IMR-90 (cell line): ENCODE data around the gene INAFM1. TPM values are rescaled to one million over a fixed set of nuclear protein-coding genes. Genes with fewer than 3 reads are reported as not detected.

Experiments used
- ATAC-seq: fragments of 200-7000 bp; cut with Tn5 transposase; 2 replicates; pipeline ENCODE4 v1.9.1; 2020; ENCODE audit warnings: low read depth, mild to moderate bottlenecking, moderate library complexity
- BruUV-seq: library from RNA; stranded (reverse); fragments of 400-500 nt; replicated peaks from 2 replicates; lab custom pipeline; 2021; lab: Mats Ljungman, UMichigan
- CTCF ChIA-PET: fragments of 300-600 bp; formaldehyde crosslinking; extraction: SDS; loops from one replicate; lab custom pipeline; 2021; ENCODE audit warnings: antibody characterized with exemption; lab: Yijun Ruan, JAX
- POLR2A ChIA-PET: fragments of 300-600 bp; sonication (Branson Sonifier 250); formaldehyde crosslinking; loops from one replicate; lab custom pipeline; 2022; ENCODE audit warnings: antibody characterized with exemption; ENCODE audit not compliant: unreplicated experiment; lab: Charles Lee
- DNase-seq: peaks from one replicate; pipeline ENCODE4 v3.0.0; 2013
- H2AFZ ChIP-seq: replicated peaks from 2 replicates; pipeline ENCODE3; 2013; ENCODE audit warnings: low read length, mild to moderate bottlenecking; ENCODE audit not compliant: poor library complexity
- H2AK5ac ChIP-seq: 2 replicates; pipeline ENCODE4 v1.6.1; 2013; ENCODE audit warnings: low read depth, low read length, inconsistent platforms
- H2AK9ac ChIP-seq: replicated peaks from 2 replicates; pipeline ENCODE3; 2013; ENCODE audit warnings: mild to moderate bottlenecking, low read depth, low read length, moderate library complexity; ENCODE audit not compliant: poor library complexity
- H2BK120ac ChIP-seq: 2 replicates; pipeline ENCODE4 v1.6.1; 2013; ENCODE audit warnings: low read depth, low read length, inconsistent platforms
- H2BK15ac ChIP-seq: 3 replicates; pipeline ENCODE4 v1.6.1; 2013; ENCODE audit warnings: low read depth, low read length, inconsistent platforms
- H2BK20ac ChIP-seq: 2 replicates; pipeline ENCODE4 v1.6.1; 2013; ENCODE audit warnings: low read depth, mild to moderate bottlenecking, inconsistent platforms, low read length, moderate library complexity
- H2BK5ac ChIP-seq: 2 replicates; pipeline ENCODE4 v1.6.1; 2013; ENCODE audit warnings: mild to moderate bottlenecking, low read depth, low read length, inconsistent platforms; ENCODE audit not compliant: poor library complexity, severe bottlenecking
- H3K14ac ChIP-seq: replicated peaks from 2 replicates; pipeline ENCODE4 v1.6.1; 2013; ENCODE audit warnings: low read depth, low read length, inconsistent platforms
- H3K18ac ChIP-seq: 2 replicates; pipeline ENCODE4 v1.6.1; 2013; ENCODE audit warnings: low read depth, low read length, control low read depth
- H3K23ac ChIP-seq: 2 replicates; pipeline ENCODE4 v1.6.1; 2013; ENCODE audit warnings: low read depth, low read length, inconsistent platforms
- H3K27ac ChIP-seq: 2 replicates; pipeline ENCODE4 v1.5.1; 2013; ENCODE audit warnings: mild to moderate bottlenecking, control low read depth, low read length; ENCODE audit not compliant: insufficient read depth
- H3K27me3 ChIP-seq: 2 replicates; pipeline ENCODE4 v1.6.1; 2013; ENCODE audit warnings: low read length; ENCODE audit not compliant: control insufficient read depth, insufficient read depth
- H3K36me3 ChIP-seq: 2 replicates; pipeline ENCODE4 v1.6.1; 2013; ENCODE audit warnings: low read length, mixed read lengths; ENCODE audit not compliant: control insufficient read depth, insufficient read depth
- H3K4ac ChIP-seq: 2 replicates; pipeline ENCODE4 v1.6.1; 2013; ENCODE audit warnings: low read depth, low read length, inconsistent platforms
- H3K4me1 ChIP-seq: 2 replicates; pipeline ENCODE4 v1.6.1; 2013; ENCODE audit warnings: low read length, mixed read lengths; ENCODE audit not compliant: control insufficient read depth, insufficient read depth
- H3K4me2 ChIP-seq: 2 replicates; pipeline ENCODE4 v1.6.1; 2013; ENCODE audit warnings: low read depth, mild to moderate bottlenecking, control low read depth, low read length, moderate library complexity
- H3K4me3 ChIP-seq: 2 replicates; pipeline ENCODE4 v1.5.1; 2013; ENCODE audit warnings: low read depth, mild to moderate bottlenecking, control low read depth, low read length, moderate library complexity; ENCODE audit not compliant: insufficient read depth
- H3K56ac ChIP-seq: 2 replicates; pipeline ENCODE4 v1.6.1; 2013; ENCODE audit warnings: low read length, inconsistent platforms; ENCODE audit not compliant: insufficient read depth; ENCODE audit errors: extremely low read depth
- H3K79me1 ChIP-seq, 2 experiments: 2 replicates each; pipeline ENCODE4 v1.6.1; 2013; ENCODE audit warnings: low read length in 2 of 2, inconsistent platforms in 1 of 2, low read depth in 1 of 2
- H3K9ac ChIP-seq: 2 replicates; pipeline ENCODE4 v1.6.1; 2013; ENCODE audit warnings: low read depth, low read length, control low read depth
- H3K9me1 ChIP-seq: 2 replicates; pipeline ENCODE4 v1.6.1; 2013; ENCODE audit warnings: low read length, inconsistent platforms; ENCODE audit not compliant: insufficient read depth
- H3K9me3 ChIP-seq: 2 replicates; pipeline ENCODE4 v1.6.1; 2013; ENCODE audit warnings: low read length; ENCODE audit not compliant: control insufficient read depth, insufficient read depth
- H4K20me1 ChIP-seq: 2 replicates; pipeline ENCODE4 v1.6.1; 2013; ENCODE audit warnings: low read length, inconsistent platforms; ENCODE audit not compliant: insufficient read depth
- H4K5ac ChIP-seq: 2 replicates; pipeline ENCODE4 v1.6.1; 2013; ENCODE audit warnings: mild to moderate bottlenecking, low read depth, low read length, control low read depth
- H4K8ac ChIP-seq, 2 experiments: 2 replicates each; pipeline ENCODE4 v1.6.1; 2013; ENCODE audit warnings: low read depth in 2 of 2, low read length in 2 of 2, control low read depth in 1 of 2, inconsistent platforms in 1 of 2
- H4K91ac ChIP-seq: 2 replicates; pipeline ENCODE4 v1.6.1; 2013; ENCODE audit warnings: low read depth, low read length, inconsistent platforms; ENCODE audit not compliant: insufficient read depth
- BHLHE40 ChIP-seq: fragments of 150-350 bp; IDR thresholded peaks from 2 replicates; pipeline ENCODE4 v1.6.1; 2016; ENCODE audit warnings: mild to moderate bottlenecking, low read depth, low read length
- CEBPB ChIP-seq: IDR thresholded peaks from 2 replicates; pipeline ENCODE4 v1.6.1; 2012; ENCODE audit warnings: low read depth, low read length, improper control_type of control experiment
- CHD1 ChIP-seq: IDR thresholded peaks from 2 replicates; pipeline ENCODE4 v1.6.1; 2012; ENCODE audit warnings: low read depth, low read length, improper control_type of control experiment
- FOS ChIP-seq: fragments of 150-350 bp; IDR thresholded peaks from 2 replicates; pipeline ENCODE4 v1.6.1; 2016; ENCODE audit warnings: low read depth, low read length
- MXI1 ChIP-seq: IDR thresholded peaks from 2 replicates; pipeline ENCODE4 v1.6.1; 2012; ENCODE audit warnings: low read depth, mild to moderate bottlenecking, low read length, moderate library complexity, borderline replicate concordance
- POLR2A ChIP-seq: IDR thresholded peaks from 2 replicates; pipeline ENCODE4 v1.6.1; 2012; ENCODE audit warnings: mild to moderate bottlenecking, low read depth, low read length
- RAD21 ChIP-seq: IDR thresholded peaks from 2 replicates; pipeline ENCODE4 v1.6.1; 2012; ENCODE audit warnings: low read length, improper control_type of control experiment
- SMC3 ChIP-seq: fragments of 150-350 bp; IDR thresholded peaks from 2 replicates; pipeline ENCODE4 v1.6.1; 2016; ENCODE audit warnings: low read depth, mild to moderate bottlenecking, antibody characterized with exemption, low read length, moderate library complexity
- USF2 ChIP-seq: fragments of 150-350 bp; IDR thresholded peaks from 2 replicates; pipeline ENCODE4 v1.6.1; 2017; ENCODE audit warnings: mild to moderate bottlenecking, antibody characterized with exemption, low read length, low read depth
- WGBS, 2 experiments: methylation state at CpG; one replicate each; pipeline versions ENCODE4 v1.1.5 to v1.1.7; 2013; ENCODE audit warnings: missing lambda C conversion rate in 2 of 2; ENCODE audit not compliant: insufficient read length in 1 of 2; ENCODE audit errors: extremely low coverage in 2 of 2; 5-methylcytosine and 5-hydroxymethylcytosine counted together
- dilution Hi-C: fragments of 300-500 bp; cut with HindIII; formaldehyde crosslinking; loops from one replicate; pipeline ENCODE4 v1.14.3; 2018; ENCODE audit warnings: low sequenced_read_pairs; ENCODE audit not compliant: unreplicated experiment
- in situ Hi-C: fragments of 300-500 bp; cut with MboI; formaldehyde crosslinking; loops from 3 replicates; pipeline ENCODE4 v1.14.3; 2019; ENCODE audit warnings: low sequenced_read_pairs, inconsistent platforms, mixed read lengths
- intact Hi-C: fragments of 100-400 bp; cut with micrococcal nuclease; formaldehyde crosslinking; loops from 2 replicates; pipeline ENCODE4 v1.10.0; 2022
- polyA plus RNA-seq, 3 experiments: library from polyadenylated mRNA; depleted of rRNA; stranded (reverse); fragments of >200 nt; gene quantifications; 2 replicates each; pipeline ENCODE4 v1.2.3, GENCODE V29; 2012; ENCODE audit warnings: low replicate concordance in 1 of 3
- total RNA-seq: library from RNA; depleted of rRNA; stranded (reverse); fragments of >200 nt; gene quantifications from 2 replicates; pipeline ENCODE4 v1.2.3, GENCODE V29; 2012
- TF ChIP-seq, protein P1 (sequence below): fragments of 150-350 bp; IDR thresholded peaks from 2 replicates; pipeline ENCODE4 v1.6.1; 2016; ENCODE audit warnings: low read depth, mild to moderate bottlenecking, low read length, moderate library complexity, borderline replicate concordance
- TF ChIP-seq, protein P2 (sequence below): conservative IDR thresholded peaks from 2 replicates; pipeline ENCODE4 v1.5.1; 2012; ENCODE audit warnings: mild to moderate bottlenecking, low read depth, low read length, improper control_type of control experiment

The INAFM1 gene
- total and polyA plus RNA-seq, 2 of the 4 experiments (the other 2 are of a cell fraction): 0.36 to 7.8 TPM

DNA sequence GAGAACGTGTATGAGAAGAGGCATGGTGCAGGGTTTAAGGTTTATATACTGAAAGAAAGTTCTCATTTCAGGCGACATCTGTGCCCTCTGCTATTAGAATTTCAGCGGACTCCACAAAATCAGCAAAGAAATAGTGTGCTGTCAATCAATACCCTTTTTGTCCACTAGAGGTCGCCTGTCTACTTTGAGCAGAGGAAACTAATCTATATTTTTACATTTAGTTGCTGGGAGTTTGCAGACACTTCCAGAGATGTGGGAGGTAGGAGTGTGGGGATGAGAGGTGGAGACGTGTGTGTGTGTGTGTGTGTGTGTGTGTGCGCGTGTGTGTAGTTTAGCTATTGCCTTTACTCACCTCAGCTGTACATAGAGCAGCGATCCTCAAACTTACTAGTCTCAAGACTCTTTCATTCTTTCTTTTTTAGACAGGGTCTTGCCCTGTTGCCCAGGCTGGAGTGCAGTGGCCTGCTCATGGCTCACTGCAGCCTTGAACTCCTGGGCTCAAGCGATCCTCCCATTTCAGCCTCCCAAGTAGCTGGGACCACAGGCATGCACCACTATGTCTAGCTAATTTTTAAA is 9.7 kb downstream of the INAFM1 start (continued):
- no peak for TF ChIP-seq MXI1
- TF ChIP-seq RAD21: peak; percentile 61
- no peak for TF ChIP-seq POLR2A
- TF ChIP-seq CEBPB: no peak
- TF ChIP-seq BHLHE40: no peak
- TF ChIP-seq SMC3: peak; percentile 52; the same call in 1 of the 2 replicates

DNA sequence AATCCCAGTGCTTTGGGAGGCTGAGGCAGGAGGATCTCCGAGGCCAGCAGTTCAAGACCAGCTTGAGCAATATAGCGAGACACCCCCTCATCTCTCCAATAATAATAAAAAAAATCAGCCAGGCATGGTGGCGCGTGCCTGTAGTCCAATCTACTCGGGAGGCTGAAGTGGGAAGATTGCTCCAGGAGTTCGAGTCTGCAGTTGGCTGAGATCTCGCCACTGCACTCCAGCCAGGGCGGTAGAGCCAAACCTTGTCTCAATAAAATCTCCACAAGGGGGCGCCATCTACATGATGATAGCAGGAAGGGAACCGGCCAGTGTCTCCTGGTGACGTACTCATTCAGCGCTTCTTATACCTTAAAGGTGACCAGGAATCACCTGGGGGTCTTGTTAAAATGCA is 21.4 kb downstream of the INAFM1 start:
- no peaks in the 10 kb centered on the region for H3K27me3 ChIP-seq
- no peak overlapping the region for H2AK5ac ChIP-seq
- no peak overlapping the region for H4K5ac ChIP-seq
- no peak overlapping the region for H2BK5ac ChIP-seq
- H3K9ac ChIP-seq: no peak overlapping the region
- H3K4me1 ChIP-seq: no peaks in the 10 kb centered on the region
- no peak overlapping the region for H3K4me3 ChIP-seq
- H3K4me2 ChIP-seq: no peak overlapping the region
- H3K36me3 ChIP-seq: no peaks in the 10 kb centered on the region
- no peak overlapping the region for H2BK20ac ChIP-seq
- peak overlapping the region; percentile 3 for H2AK9ac ChIP-seq
- intact Hi-C loops: loop anchor here (1.0 kb wide), 2 partner anchors 95 to 131 kb away; no protein-coding TSS in a partner anchor
- ChIA-PET CTCF (interaction anchor here (0.8 to 1.2 kb wide), 3 partner anchors 10 to 53 kb away, joined by 3 read pairs; partner anchors contain the start of gene DHX34), POLR2A (no interaction called here)
- BruUV-seq: no TSS peak
- no peak overlapping the region for H3K27ac ChIP-seq
- H2BK15ac ChIP-seq: no peak overlapping the region
- no peak overlapping the region for H3K14ac ChIP-seq
- H2AFZ ChIP-seq: peak overlapping the region; percentile 4
- no peak overlapping the region for H3K23ac ChIP-seq
- H2BK120ac ChIP-seq: no peak overlapping the region
- no peak overlapping the region for H3K18ac ChIP-seq
- no CpG with 5 or more reads among the region's 12 CpGs for WGBS, 2 experiments
- no peaks in the 10 kb centered on the region for H4K20me1 ChIP-seq
- TF ChIP-seq RAD21: peak; percentile 90
- no peak for TF ChIP-seq BHLHE40
- TF ChIP-seq, protein P1, sequence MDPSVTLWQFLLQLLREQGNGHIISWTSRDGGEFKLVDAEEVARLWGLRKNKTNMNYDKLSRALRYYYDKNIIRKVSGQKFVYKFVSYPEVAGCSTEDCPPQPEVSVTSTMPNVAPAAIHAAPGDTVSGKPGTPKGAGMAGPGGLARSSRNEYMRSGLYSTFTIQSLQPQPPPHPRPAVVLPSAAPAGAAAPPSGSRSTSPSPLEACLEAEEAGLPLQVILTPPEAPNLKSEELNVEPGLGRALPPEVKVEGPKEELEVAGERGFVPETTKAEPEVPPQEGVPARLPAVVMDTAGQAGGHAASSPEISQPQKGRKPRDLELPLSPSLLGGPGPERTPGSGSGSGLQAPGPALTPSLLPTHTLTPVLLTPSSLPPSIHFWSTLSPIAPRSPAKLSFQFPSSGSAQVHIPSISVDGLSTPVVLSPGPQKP: no peak
- TF ChIP-seq MXI1: no peak
- no peak for TF ChIP-seq POLR2A
- no peak for TF ChIP-seq USF2
- no peak for TF ChIP-seq FOS
- TF ChIP-seq, protein P2, sequence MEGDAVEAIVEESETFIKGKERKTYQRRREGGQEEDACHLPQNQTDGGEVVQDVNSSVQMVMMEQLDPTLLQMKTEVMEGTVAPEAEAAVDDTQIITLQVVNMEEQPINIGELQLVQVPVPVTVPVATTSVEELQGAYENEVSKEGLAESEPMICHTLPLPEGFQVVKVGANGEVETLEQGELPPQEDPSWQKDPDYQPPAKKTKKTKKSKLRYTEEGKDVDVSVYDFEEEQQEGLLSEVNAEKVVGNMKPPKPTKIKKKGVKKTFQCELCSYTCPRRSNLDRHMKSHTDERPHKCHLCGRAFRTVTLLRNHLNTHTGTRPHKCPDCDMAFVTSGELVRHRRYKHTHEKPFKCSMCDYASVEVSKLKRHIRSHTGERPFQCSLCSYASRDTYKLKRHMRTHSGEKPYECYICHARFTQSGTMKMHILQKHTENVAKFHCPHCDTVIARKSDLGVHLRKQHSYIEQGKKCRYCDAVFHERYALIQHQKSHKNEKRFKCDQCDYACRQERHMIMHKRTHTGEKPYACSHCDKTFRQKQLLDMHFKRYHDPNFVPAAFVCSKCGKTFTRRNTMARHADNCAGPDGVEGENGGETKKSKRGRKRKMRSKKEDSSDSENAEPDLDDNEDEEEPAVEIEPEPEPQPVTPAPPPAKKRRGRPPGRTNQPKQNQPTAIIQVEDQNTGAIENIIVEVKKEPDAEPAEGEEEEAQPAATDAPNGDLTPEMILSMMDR: peak; percentile 84
- TF ChIP-seq CHD1: no peak
- TF ChIP-seq SMC3: peak; percentile 85
- H3K56ac ChIP-seq: no peak overlapping the region
- in situ Hi-C loops: loop anchor here (5.0 to 25.0 kb wide), 2 partner anchors 91 to 416 kb away; partner anchors contain the start of gene EHD2
- H3K79me1 ChIP-seq: no peaks in the 10 kb centered on the region
- H4K91ac ChIP-seq: no peak overlapping the region
- H3K9me1 ChIP-seq: no peaks in the 10 kb centered on the region
- H4K8ac ChIP-seq: no peak overlapping the region
- no peaks in the 10 kb centered on the region for H3K9me3 ChIP-seq
- DNase-seq (peak; percentile 74), ATAC-seq (peak; percentile 97)
- dilution Hi-C loops: no loop called here
- H3K4ac ChIP-seq: no peak overlapping the region
